Measurements from ENCODE around the gene METTL26. TPM values are rescaled to one million over a fixed set of nuclear protein-coding genes. Genes with fewer than 3 reads are reported as not detected.

The METTL26 gene
- total and polyA plus RNA-seq, 2 of the 8 experiments (the other 6 are each of a cell fraction or from before 2014, with no cell fraction given): 100 to 186 TPM

DNA sequence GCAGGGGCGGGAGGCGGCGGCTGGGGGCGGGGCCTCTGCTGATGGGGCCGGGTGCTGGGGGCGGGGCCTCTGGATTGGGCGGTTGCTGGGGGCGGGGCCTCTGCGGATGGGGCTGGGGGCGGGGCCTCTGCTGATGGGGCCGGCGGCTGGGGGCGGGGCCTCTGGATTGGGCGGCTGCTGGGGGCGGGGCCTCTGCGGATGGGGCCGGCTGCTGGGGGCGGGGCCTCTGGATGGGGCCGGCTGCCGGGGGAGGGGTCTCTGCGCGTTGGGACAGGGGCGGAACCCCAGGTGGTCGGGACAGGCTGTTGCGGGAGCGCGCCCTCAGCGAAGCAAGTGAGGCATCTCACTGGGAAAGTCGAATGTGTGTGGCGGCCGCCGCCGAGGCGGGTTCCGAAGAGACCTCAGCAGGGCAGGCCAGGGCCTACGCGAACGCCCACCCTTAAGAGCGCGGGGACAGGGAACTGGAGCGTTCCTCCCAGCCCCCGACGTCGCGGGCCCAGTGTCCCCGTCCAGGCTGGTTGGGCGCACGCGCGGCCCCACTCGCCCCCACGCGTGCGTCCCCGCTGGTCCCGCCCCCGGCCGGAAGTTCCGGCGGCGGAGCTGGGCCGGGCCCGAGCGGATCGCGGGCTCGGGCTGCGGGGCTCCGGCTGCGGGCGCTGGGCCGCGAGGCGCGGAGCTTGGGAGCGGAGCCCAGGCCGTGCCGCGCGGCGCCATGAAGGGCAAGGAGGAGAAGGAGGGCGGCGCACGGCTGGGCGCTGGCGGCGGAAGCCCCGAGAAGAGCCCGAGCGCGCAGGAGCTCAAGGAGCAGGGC lies 43.9 kb upstream of the METTL26 start, which contains the start of gene STUB1:
TSS of gene STUB1 (plus strand) at position 597 of the 811 bp plus-strand sequence. CDS start at position 713, 116 bp downstream.
- peaks cover 0 to 34% (median 28%) of the 10 kb centered on the region in 4 experiments; a peak in 6 of 7 replicates for H3K4me1 ChIP-seq (replicated peaks in 1 of 4; ENCODE audit: control insufficient read depth in 3 of 4, insufficient read depth in 4 of 4, low read length in 3 of 4)
- peaks cover 0 to 12% of the 10 kb centered on the region in 2 experiments; a peak in 1 of 4 replicates for H3K79me2 ChIP-seq (ENCODE audit: control insufficient read depth in 1 of 2, insufficient read depth in 2 of 2, low read length in 2 of 2)
- H3K23me2 ChIP-seq (ENCODE audit: low read depth, low read length): peaks cover 17% of the 10 kb centered on the region
- peak within 1 kb of the TSS; percentile 62 for H4K5ac ChIP-seq (ENCODE audit: insufficient read length, low read depth, low read length)
- 4% methylated on average over 25 of the region's 91 CpGs; no CpG with 5 or more reads in 1 of the 2 experiments for WGBS, 2 experiments (ENCODE audit: extremely low coverage in 1 of 2, insufficient coverage in 1 of 2, insufficient read length in 1 of 2, insufficient replicate concordance in 2 of 2, low coverage in 1 of 2, low lambda C conversion rate in 2 of 2, missing lambda C conversion rate in 1 of 2)
- POLR2A ChIA-PET (ENCODE audit: partially characterized antibody): interaction anchor here (0.6 to 13.3 kb wide), 17 partner anchors 10 to 297 kb away, joined by 3 to 214 read pairs (median 5); partner anchors contain the start of genes ANTKMT, CCDC78, HAGHL and PGAP6
- H3K79me1 ChIP-seq (ENCODE audit: low read depth, low read length): peaks cover 6% of the 10 kb centered on the region; the same call in 1 of the 2 replicates
- peak within 1 kb of the TSS; percentile 84; the same call in 1 of the 2 replicates for H2BK12ac ChIP-seq (ENCODE audit: low read depth, low read length)
- H3K23ac ChIP-seq (ENCODE audit: insufficient read length): no peak within 1 kb of the TSS
- peaks cover 4 to 26% of the 10 kb centered on the region in 2 experiments for H4K20me1 ChIP-seq (replicated peaks in 1 of 2; ENCODE audit: control insufficient read depth in 1 of 2, insufficient read depth in 2 of 2, low read length in 2 of 2)
- CTCF ChIA-PET (ENCODE audit: partially characterized antibody): interaction anchor here (0.9 to 1.8 kb wide), 4 partner anchors 11 to 32 kb away, joined by 3 to 5 read pairs (median 4); partner anchors contain the start of genes WDR24 and WDR90
- H2BK20ac ChIP-seq (ENCODE audit: low read length): no peak within 1 kb of the TSS
- no peak for FAIRE-seq
- H3K9me3 ChIP-seq (ENCODE audit: insufficient read depth in 2 of 2, low read depth in 1 of 2, low read length in 1 of 2): no peaks in the 10 kb centered on the region
- H3K4me3 ChIP-seq (ENCODE audit: extremely low read depth in 1 of 4, insufficient read depth in 2 of 4, low read depth in 3 of 4, low read length in 4 of 4): peak within 1 kb of the TSS; percentile 72 to 89 (median 80)
- peaks cover 0 to 2% (median 0%) of the 10 kb centered on the region in 4 experiments; a peak in 2 of 7 replicates for H3K27me3 ChIP-seq (replicated peaks in 1 of 4; ENCODE audit: control insufficient read depth in 3 of 4, extremely low read depth in 1 of 4, insufficient read depth in 3 of 4, low read length in 3 of 4)
- H3K4ac ChIP-seq (replicated peaks; ENCODE audit: insufficient read length, low read depth, low read length): no peak within 1 kb of the TSS
- H3K27ac ChIP-seq (ENCODE audit: low read depth, low read length): peak within 1 kb of the TSS; percentile 72
- peak within 1 kb of the TSS; percentile 13 to 72 (median 64); a peak in 6 of 7 replicates for H3K9ac ChIP-seq (replicated peaks in 1 of 4; ENCODE audit: extremely low read depth in 1 of 4, low read depth in 3 of 4, low read length in 3 of 4)
- peak within 1 kb of the TSS; percentile 82 for H4K8ac ChIP-seq (ENCODE audit: extremely low read depth, insufficient read depth, low read length)
- H3K14ac ChIP-seq (ENCODE audit: insufficient read length): no peak within 1 kb of the TSS
- peak; percentile 64 to 95 for DNase-seq (ENCODE audit: low read depth in 1 of 2, low spot score in 2 of 2)
- H3K56ac ChIP-seq (replicated peaks; ENCODE audit: insufficient read length, low read depth, low read length): peak within 1 kb of the TSS; percentile 59
- H2BK120ac ChIP-seq (replicated peaks; ENCODE audit: low read depth, low read length): no peak within 1 kb of the TSS
- no peak within 1 kb of the TSS for H2AK5ac ChIP-seq (ENCODE audit: low read depth, low read length)
- peak within 1 kb of the TSS; percentile 49; the same call in 1 of the 2 replicates for H2BK5ac ChIP-seq (ENCODE audit: low read depth, low read length)
- H2BK15ac ChIP-seq (ENCODE audit: low read length): no peak within 1 kb of the TSS
- no peak within 1 kb of the TSS for H2AFZ ChIP-seq (ENCODE audit: low read length)
- peak within 1 kb of the TSS; percentile 32 for H3K18ac ChIP-seq (ENCODE audit: extremely low read depth, low read length)
- H4K91ac ChIP-seq (replicated peaks; ENCODE audit: insufficient read length, low read length): peak within 1 kb of the TSS; percentile 74
- H3K4me2 ChIP-seq (ENCODE audit: insufficient read depth in 1 of 2, low read depth in 2 of 2, low read length in 2 of 2): peak within 1 kb of the TSS; percentile 74 to 92
- H3K36me3 ChIP-seq (ENCODE audit: control insufficient read depth in 2 of 4, insufficient read depth in 4 of 4, low read length in 3 of 4): peaks cover 4 to 16% (median 13%) of the 10 kb centered on the region in 4 experiments; a peak in 7 of 8 replicates
- TF ChIP-seq YY1 (IDR thresholded peaks at IDR 0.05; ENCODE audit: low read depth, low read length): no peak
- TF ChIP-seq JUN (IDR thresholded peaks at IDR 0.05; ENCODE audit: low read depth, low read length): no peak
- no peak for TF ChIP-seq CBX5 (IDR thresholded peaks at IDR 0.05; ENCODE audit: low read depth, low read length)
- TF ChIP-seq TAF1 (IDR thresholded peaks at IDR 0.05; ENCODE audit: low read depth, low read length): peak; percentile 33
- no peak for TF ChIP-seq CHD2 (IDR thresholded peaks at IDR 0.05; ENCODE audit: low read length)
- TF ChIP-seq PHF8 (conservative IDR thresholded peaks at IDR 0.05; ENCODE audit: low read depth, low read length): peak; percentile 67
- TF ChIP-seq SRF (IDR thresholded peaks at IDR 0.05; ENCODE audit: low read depth, low read length): no peak
- TF ChIP-seq MAFK (IDR thresholded peaks at IDR 0.05; ENCODE audit: low read depth, low read length): no peak
- TF ChIP-seq, protein P1, sequence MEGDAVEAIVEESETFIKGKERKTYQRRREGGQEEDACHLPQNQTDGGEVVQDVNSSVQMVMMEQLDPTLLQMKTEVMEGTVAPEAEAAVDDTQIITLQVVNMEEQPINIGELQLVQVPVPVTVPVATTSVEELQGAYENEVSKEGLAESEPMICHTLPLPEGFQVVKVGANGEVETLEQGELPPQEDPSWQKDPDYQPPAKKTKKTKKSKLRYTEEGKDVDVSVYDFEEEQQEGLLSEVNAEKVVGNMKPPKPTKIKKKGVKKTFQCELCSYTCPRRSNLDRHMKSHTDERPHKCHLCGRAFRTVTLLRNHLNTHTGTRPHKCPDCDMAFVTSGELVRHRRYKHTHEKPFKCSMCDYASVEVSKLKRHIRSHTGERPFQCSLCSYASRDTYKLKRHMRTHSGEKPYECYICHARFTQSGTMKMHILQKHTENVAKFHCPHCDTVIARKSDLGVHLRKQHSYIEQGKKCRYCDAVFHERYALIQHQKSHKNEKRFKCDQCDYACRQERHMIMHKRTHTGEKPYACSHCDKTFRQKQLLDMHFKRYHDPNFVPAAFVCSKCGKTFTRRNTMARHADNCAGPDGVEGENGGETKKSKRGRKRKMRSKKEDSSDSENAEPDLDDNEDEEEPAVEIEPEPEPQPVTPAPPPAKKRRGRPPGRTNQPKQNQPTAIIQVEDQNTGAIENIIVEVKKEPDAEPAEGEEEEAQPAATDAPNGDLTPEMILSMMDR (IDR thresholded peaks at IDR 0.05; ENCODE audit: control extremely low read depth in 1 of 3, insufficient read depth in 1 of 3, low read depth in 1 of 3, low read length in 3 of 3): no peak

Measured in H1 (cell line).